Measurements from ENCODE around the gene RBM45. TPM values are rescaled to one million over a fixed set of nuclear protein-coding genes. Genes with fewer than 3 reads are reported as not detected.
"Not testable (repeated sequence)": the region's sequence is repeated elsewhere in the genome, so short reads cannot be mapped to it uniquely, and the experiment has no call there.

RBM45 gene
- total and polyA plus RNA-seq, 4 experiments from 2014 or later = 11.9 to 28.0 (median 18.1) TPM

- Histone ChIP-seq H3K27me3 (ENCODE audit: insufficient read depth, low read length) (no peaks in the 10 kb centered on the region), H3K9me3 (ENCODE audit: control insufficient read depth in 1 of 2, low read length in 2 of 2) (no peaks in the 10 kb centered on the region), H3K4me1 (ENCODE audit: insufficient read depth, low read length) (no peaks in the 10 kb centered on the region), H3K36me3 (ENCODE audit: insufficient read depth, low read length) (no peaks in the 10 kb centered on the region), H3K27ac (ENCODE audit: low read depth, low read length) (no peak overlapping the region), H3K4me3 (ENCODE audit: low read length in 2 of 2) (no peak overlapping the region)
- CTCF ChIA-PET (ENCODE audit: partially characterized antibody) = interaction anchor here (1.5 kb wide), 1 partner anchor 10 kb away, joined by 5 read pairs; no protein-coding TSS in a partner anchor
- no peaks in the 10 kb centered on the region for H3K4me1 Mint-ChIP-seq
- H3K4me3 Mint-ChIP-seq = no peak overlapping the region
- POLR2A ChIA-PET (ENCODE audit: partially characterized antibody) = no interaction called here
- intact Hi-C loops (cut with micrococcal nuclease) = no loop called here
- H3K9me3 Mint-ChIP-seq = no peaks in the 10 kb centered on the region
- no peak overlapping the region for H3K27ac Mint-ChIP-seq
- no peak for DNase-seq
- peaks cover 3 to 9% of the 10 kb centered on the region in 2 donors for H3K27me3 Mint-ChIP-seq
- no peaks in the 10 kb centered on the region for H3K36me3 Mint-ChIP-seq
These were observed 30.2 kb downstream of the RBM45 start for GRCh38 chr2:178142274-178143065.

- no peak overlapping the region for H3K4me3 Mint-ChIP-seq
- ChIA-PET POLR2A (ENCODE audit: partially characterized antibody) (no interaction called here), CTCF (ENCODE audit: partially characterized antibody) (no interaction called here)
- H3K27ac Mint-ChIP-seq = no peak overlapping the region
- no peaks in the 10 kb centered on the region for H3K4me1 Mint-ChIP-seq
- Histone ChIP-seq H3K9me3 (ENCODE audit: control insufficient read depth in 1 of 2, low read length in 2 of 2) (no peaks in the 10 kb centered on the region), H3K4me3 (ENCODE audit: low read length in 2 of 2) (no peak overlapping the region), H3K27ac (ENCODE audit: low read depth, low read length) (no peak overlapping the region), H3K36me3 (ENCODE audit: insufficient read depth, low read length) (no peaks in the 10 kb centered on the region), H3K27me3 (ENCODE audit: insufficient read depth, low read length) (peaks cover 5% of the 10 kb centered on the region), H3K4me1 (ENCODE audit: insufficient read depth, low read length) (no peaks in the 10 kb centered on the region)
- no peaks in the 10 kb centered on the region for H3K36me3 Mint-ChIP-seq
- no peak for DNase-seq
- no peaks in the 10 kb centered on the region for H3K9me3 Mint-ChIP-seq
- intact Hi-C loops (cut with micrococcal nuclease) = no loop called here
- H3K27me3 Mint-ChIP-seq = peaks cover 7 to 9% of the 10 kb centered on the region in 2 donors
These were observed 31.2 kb downstream of the RBM45 start for GRCh38 chr2:178143481-178143880.

DNA sequence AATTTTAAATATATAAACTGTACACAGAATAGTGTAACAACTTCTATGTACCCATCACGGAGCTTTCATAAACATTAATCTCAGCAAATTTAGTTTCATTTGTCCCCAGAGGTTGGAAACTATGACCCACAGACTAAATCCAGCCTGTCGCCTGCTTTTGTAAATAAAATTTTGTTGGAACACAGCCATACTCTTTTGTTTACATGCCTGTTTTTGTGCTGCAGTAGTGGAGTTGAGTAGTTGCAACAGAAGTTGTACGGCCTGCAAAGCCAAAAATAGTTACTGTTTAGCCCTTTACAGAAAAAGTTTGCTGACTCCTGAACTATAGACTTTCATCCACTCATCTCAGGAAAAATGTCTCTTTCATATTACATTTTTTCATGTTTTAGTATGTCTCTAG lies 39.8 kb downstream of the RBM45 start:
- H3K4me1 ChIP-seq (ENCODE audit: insufficient read depth, low read length) = no peaks in the 10 kb centered on the region
- Mint-ChIP-seq H3K27me3 (peaks cover 13 to 17% of the 10 kb centered on the region in 2 donors), H3K36me3 (peaks cover 0 to 5% of the 10 kb centered on the region in 2 donors), H3K27ac (no peak overlapping the region), H3K4me3 (no peak overlapping the region), H3K4me1 (no peaks in the 10 kb centered on the region), H3K9me3 (peaks cover 2 to 14% (median 8%) of the 10 kb centered on the region in 8 donors)
- no peaks in the 10 kb centered on the region for H3K9me3 ChIP-seq (ENCODE audit: control insufficient read depth in 1 of 2, low read length in 2 of 2)
- H3K27ac ChIP-seq (ENCODE audit: low read depth, low read length) = no peak overlapping the region
- H3K27me3 ChIP-seq (ENCODE audit: insufficient read depth, low read length) = peaks cover 5% of the 10 kb centered on the region
- intact Hi-C loops (cut with micrococcal nuclease) = no loop called here
- no peak for DNase-seq
- H3K36me3 ChIP-seq (ENCODE audit: insufficient read depth, low read length) = no peaks in the 10 kb centered on the region
- H3K4me3 ChIP-seq (ENCODE audit: low read length in 2 of 2) = no peak overlapping the region
- POLR2A ChIA-PET (ENCODE audit: partially characterized antibody) = no interaction called here
- CTCF ChIA-PET (ENCODE audit: partially characterized antibody) = no interaction called here

GRCh38 chr2:178152542-178152941 lies 40.3 kb downstream of the RBM45 start:
- Histone ChIP-seq H3K36me3 (ENCODE audit: insufficient read depth, low read length) (no peaks in the 10 kb centered on the region), H3K9me3 (ENCODE audit: control insufficient read depth in 1 of 2, low read length in 2 of 2) (no peaks in the 10 kb centered on the region), H3K4me1 (ENCODE audit: insufficient read depth, low read length) (no peaks in the 10 kb centered on the region), H3K4me3 (ENCODE audit: low read length in 2 of 2) (no peak overlapping the region), H3K27me3 (ENCODE audit: insufficient read depth, low read length) (peaks cover 5% of the 10 kb centered on the region), H3K27ac (ENCODE audit: low read depth, low read length) (no peak overlapping the region)
- ChIA-PET CTCF (ENCODE audit: partially characterized antibody) (no interaction called here), POLR2A (ENCODE audit: partially characterized antibody) (no interaction called here)
- no peaks in the 10 kb centered on the region for H3K4me1 Mint-ChIP-seq
- H3K27ac Mint-ChIP-seq = no peak overlapping the region
- intact Hi-C loops (cut with micrococcal nuclease) = no loop called here
- H3K36me3 Mint-ChIP-seq = peaks cover 0 to 5% of the 10 kb centered on the region in 2 donors
- H3K9me3 Mint-ChIP-seq = peaks cover 2 to 14% (median 8%) of the 10 kb centered on the region in 8 donors
- no peak for DNase-seq
- no peak overlapping the region for H3K4me3 Mint-ChIP-seq
- H3K27me3 Mint-ChIP-seq = peaks cover 14 to 17% of the 10 kb centered on the region in 2 donors

DNA sequence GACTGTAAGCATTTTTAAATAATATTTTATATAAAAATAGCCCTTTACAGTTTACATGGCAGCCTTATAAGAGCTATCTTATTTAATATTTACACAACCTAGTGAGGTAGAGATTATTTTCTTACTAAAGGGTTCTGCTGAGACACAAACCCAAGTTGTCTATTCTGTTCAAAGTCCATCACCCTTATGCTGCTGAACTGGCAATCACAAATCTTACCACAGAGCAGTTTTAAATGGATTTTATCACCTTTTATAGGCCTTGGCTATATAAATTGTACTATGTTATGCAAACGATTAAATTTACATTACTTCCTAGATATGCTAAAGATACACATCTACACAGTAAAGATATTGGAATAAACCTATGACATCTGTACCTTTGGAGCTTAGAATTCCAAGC lies 40.7 kb downstream of the RBM45 start:
- ChIA-PET CTCF (ENCODE audit: partially characterized antibody) (no interaction called here), POLR2A (ENCODE audit: partially characterized antibody) (no interaction called here)
- no peaks in the 10 kb centered on the region for H3K36me3 ChIP-seq (ENCODE audit: insufficient read depth, low read length)
- Mint-ChIP-seq H3K36me3 (peaks cover 0 to 5% of the 10 kb centered on the region in 2 donors), H3K9me3 (peaks cover 2 to 14% (median 8%) of the 10 kb centered on the region in 8 donors), H3K27ac (no peak overlapping the region), H3K4me1 (no peaks in the 10 kb centered on the region), H3K27me3 (peaks cover 11 to 17% of the 10 kb centered on the region in 2 donors), H3K4me3 (no peak overlapping the region)
- no peak for DNase-seq
- no peak overlapping the region for H3K27ac ChIP-seq (ENCODE audit: low read depth, low read length)
- H3K4me1 ChIP-seq (ENCODE audit: insufficient read depth, low read length) = no peaks in the 10 kb centered on the region
- no peaks in the 10 kb centered on the region for H3K9me3 ChIP-seq (ENCODE audit: control insufficient read depth in 1 of 2, low read length in 2 of 2)
- peaks cover under 1% of the 10 kb centered on the region for H3K27me3 ChIP-seq (ENCODE audit: insufficient read depth, low read length)
- intact Hi-C loops (cut with micrococcal nuclease) = no loop called here
- no peak overlapping the region for H3K4me3 ChIP-seq (ENCODE audit: low read length in 2 of 2)

- H3K27me3 Mint-ChIP-seq = peaks cover 9 to 14% of the 10 kb centered on the region in 2 donors
- H3K27me3 ChIP-seq (ENCODE audit: insufficient read depth, low read length); H3K4me3 ChIP-seq (ENCODE audit: low read length in 2 of 2); H3K4me1 Mint-ChIP-seq; H3K27ac ChIP-seq (ENCODE audit: low read depth, low read length); intact Hi-C loops (cut with micrococcal nuclease); H3K9me3 ChIP-seq (ENCODE audit: control insufficient read depth in 1 of 2, low read length in 2 of 2); POLR2A ChIA-PET (ENCODE audit: partially characterized antibody); H3K27ac Mint-ChIP-seq; H3K4me3 Mint-ChIP-seq; CTCF ChIA-PET (ENCODE audit: partially characterized antibody); H3K36me3 ChIP-seq (ENCODE audit: insufficient read depth, low read length); H3K4me1 ChIP-seq (ENCODE audit: insufficient read depth, low read length); DNase-seq; H3K36me3 Mint-ChIP-seq: not testable (repeated sequence)
- H3K9me3 Mint-ChIP-seq = peaks cover 2 to 14% (median 8%) of the 10 kb centered on the region in 8 donors
These were observed 41.6 kb downstream of the RBM45 start for GRCh38 chr2:178153878-178154277.

GRCh38 chr2:178155524-178155923 lies 43.3 kb downstream of the RBM45 start:
- Histone ChIP-seq H3K9me3 (ENCODE audit: control insufficient read depth in 1 of 2, low read length in 2 of 2) (no peaks in the 10 kb centered on the region), H3K4me1 (ENCODE audit: insufficient read depth, low read length) (no peaks in the 10 kb centered on the region), H3K4me3 (ENCODE audit: low read length in 2 of 2) (no peak overlapping the region), H3K27me3 (ENCODE audit: insufficient read depth, low read length) (no peaks in the 10 kb centered on the region), H3K36me3 (ENCODE audit: insufficient read depth, low read length) (no peaks in the 10 kb centered on the region), H3K27ac (ENCODE audit: low read depth, low read length) (no peak overlapping the region)
- peaks cover 2 to 14% (median 7%) of the 10 kb centered on the region in 8 donors for H3K9me3 Mint-ChIP-seq
- CTCF ChIA-PET (ENCODE audit: partially characterized antibody) = no interaction called here
- POLR2A ChIA-PET (ENCODE audit: partially characterized antibody) = no interaction called here
- peaks cover 7 to 8% of the 10 kb centered on the region in 2 donors for H3K27me3 Mint-ChIP-seq
- intact Hi-C loops (cut with micrococcal nuclease) = no loop called here
- no peaks in the 10 kb centered on the region for H3K4me1 Mint-ChIP-seq
- H3K36me3 Mint-ChIP-seq = peaks cover 0 to 5% of the 10 kb centered on the region in 2 donors
- no peak overlapping the region for H3K27ac Mint-ChIP-seq
- H3K4me3 Mint-ChIP-seq = no peak overlapping the region
- DNase-seq = no peak
